GM12878 (cell line): ENCODE data around the gene ZNF280C. TPM values are rescaled to one million over a fixed set of nuclear protein-coding genes. Genes with fewer than 3 reads are reported as not detected.

Source experiments
- ATAC-seq: fragments of 200-7000 bp; cut with Tn5 transposase; 3 replicates; pipeline ENCODE4 v1.9.1; 2020; ENCODE audit warnings: mild to moderate bottlenecking, moderate library complexity
- BruUV-seq: library from RNA; stranded (reverse); fragments of 400-500 nt; replicated peaks from 2 replicates; lab custom pipeline; 2021; lab: Mats Ljungman, UMichigan
- CTCF ChIA-PET: fragments of 300-600 bp; sonication (Branson Sonifier 250); formaldehyde crosslinking; extraction: SDS; loops from one replicate; lab custom pipeline; 2021; ENCODE audit warnings: inconsistent platforms; lab: Yijun Ruan, JAX
- POLR2A ChIA-PET: fragments of 350-600 bp; formaldehyde crosslinking; extraction: SDS; loops from one replicate; lab custom pipeline; 2021; ENCODE audit warnings: inconsistent platforms; lab: Charles Lee
- RAD21 ChIA-PET: fragments of 300-600 bp; sonication (Branson Sonifier 250); formaldehyde crosslinking; loops from one replicate; lab custom pipeline; 2023; ENCODE audit warnings: antibody characterized with exemption; ENCODE audit not compliant: unreplicated experiment; lab: Charles Lee
- SMC1A ChIA-PET: fragments of 300-600 bp; sonication (Branson Sonifier 250); formaldehyde crosslinking; loops from one replicate; lab custom pipeline; 2023; ENCODE audit not compliant: unreplicated experiment, uncharacterized antibody; lab: Charles Lee
- DNase-seq: peaks from one replicate; pipeline ENCODE4 v3.0.0-alpha.2; 2011; ENCODE audit warnings: low read depth, low spot score
- FAIRE-seq: peaks from 3 replicates; lab custom pipeline; 2011; peaks lifted over from hg19 to GRCh38; lab: Jason Lieb, UNC
- H2AFZ ChIP-seq: 2 replicates; pipeline ENCODE4 v1.6.0; 2011; ENCODE audit warnings: low read depth, low read length, control low read depth; ENCODE audit not compliant: control insufficient read depth
- H3K27ac ChIP-seq: 2 replicates; pipeline ENCODE4 v1.5.1; 2011; ENCODE audit warnings: control low read depth; ENCODE audit not compliant: control insufficient read depth, insufficient read depth
- H3K27me3 ChIP-seq, 2 experiments: replicated peaks in 1 of 2; 2 replicates each; pipeline versions ENCODE4 v1.6.0 to v1.6.1; 2011; ENCODE audit warnings: low read length in 1 of 2; ENCODE audit not compliant: control insufficient read depth in 2 of 2, insufficient read depth in 2 of 2
- H3K36me3 ChIP-seq, 2 experiments: 2 replicates each; pipeline ENCODE4 v1.5.1; 2011; ENCODE audit warnings: low read length in 1 of 2; ENCODE audit not compliant: control insufficient read depth in 2 of 2, insufficient read depth in 2 of 2
- H3K4me1 ChIP-seq: 2 replicates; pipeline ENCODE4 v1.6.1; 2011; ENCODE audit warnings: mild to moderate bottlenecking, low read length, moderate library complexity, mixed read lengths; ENCODE audit not compliant: control insufficient read depth, insufficient read depth
- H3K4me2 ChIP-seq: 2 replicates; pipeline ENCODE4 v1.6.0; 2011; ENCODE audit warnings: control low read depth; ENCODE audit not compliant: control insufficient read depth, insufficient read depth
- H3K4me3 ChIP-seq: fragments of 200-600 bp; sonication (generic); 2 replicates; pipeline ENCODE4 v1.5.1; 2016
- H3K79me2 ChIP-seq: 2 replicates; pipeline ENCODE4 v1.6.0; 2011; ENCODE audit warnings: low read length; ENCODE audit not compliant: control insufficient read depth, insufficient read depth
- H3K9ac ChIP-seq: 2 replicates; pipeline ENCODE4 v1.8.0; 2011; ENCODE audit warnings: low read length, control low read depth, mixed read lengths; ENCODE audit not compliant: control insufficient read depth, insufficient read depth
- H3K9me3 ChIP-seq: replicated peaks from 3 replicates; pipeline ENCODE4 v1.5.1; 2011; ENCODE audit warnings: mild to moderate bottlenecking, low read length; ENCODE audit not compliant: control insufficient read depth, insufficient read depth
- H4K20me1 ChIP-seq: 2 replicates; pipeline ENCODE4 v1.6.0; 2011; ENCODE audit not compliant: control insufficient read depth, insufficient read depth
- CREB1 ChIP-seq: IDR thresholded peaks from 2 replicates; pipeline ENCODE4 v1.6.1; 2012; ENCODE audit warnings: low read depth, mild to moderate bottlenecking, inconsistent platforms
- EED ChIP-seq: sonication (generic); IDR thresholded peaks from 2 replicates; pipeline ENCODE4 v1.6.1; 2016; ENCODE audit warnings: antibody characterized with exemption, low read depth
- MAX ChIP-seq: IDR thresholded peaks from 2 replicates; pipeline ENCODE4 v1.6.1; 2012; ENCODE audit warnings: low read depth, low read length, improper control_type of control experiment
- MXI1 ChIP-seq: fragments of 150-350 bp; IDR thresholded peaks from 2 replicates; pipeline ENCODE4 v1.6.1; 2011; ENCODE audit warnings: low read depth, mild to moderate bottlenecking, inconsistent platforms, low read length, improper control_type of control experiment
- MYC ChIP-seq: IDR thresholded peaks from 2 replicates; pipeline ENCODE4 v1.6.1; 2011; ENCODE audit warnings: mild to moderate bottlenecking, low read length, moderate library complexity, inconsistent platforms; ENCODE audit not compliant: insufficient read depth, insufficient replicate concordance, insufficient read length, severe bottlenecking
- NR2C1 ChIP-seq: fragments of 450-650 bp; IDR thresholded peaks from 2 replicates; pipeline ENCODE4 v1.6.1; 2017; ENCODE audit warnings: antibody characterized with exemption, mild to moderate bottlenecking, moderate library complexity
- RELA ChIP-seq: fragments of 450-650 bp; IDR thresholded peaks from 2 replicates; pipeline ENCODE4 v1.8.0; 2014; ENCODE audit warnings: borderline replicate concordance; ENCODE audit not compliant: partially characterized antibody
- WGBS: methylation state at CpG from one replicate; pipeline ENCODE4 v1.1.6; 2016; ENCODE audit warnings: low lambda C conversion rate; ENCODE audit not compliant: insufficient replicate concordance, insufficient coverage; ENCODE audit errors: missing lambda C conversion rate; 5-methylcytosine and 5-hydroxymethylcytosine counted together
- in situ Hi-C: fragments of 300-500 bp; cut with MboI; formaldehyde crosslinking; loops from 9 replicates; pipeline ENCODE4 v1.14.3; 2018; ENCODE audit warnings: mixed read lengths
- intact Hi-C: fragments of 100-400 bp; cut with micrococcal nuclease; formaldehyde crosslinking; loops from one replicate; pipeline ENCODE4 v1.14.2; 2022; ENCODE audit not compliant: unreplicated experiment
- polyA plus RNA-seq, 11 experiments: library from polyadenylated mRNA; depleted of rRNA in 4 of 11; unstranded in 6 of 11; stranded (reverse) in 5 of 11; fragments of >200 nt; fragmentation: Nextera tagmentation in 4 of 11; fragmentation: Illumina TruSeq in 1 of 11; extraction: Ambion mirVana in 4 of 11; extraction: Trizol in 1 of 11; gene quantifications; 1 replicate in 1 of 11; 2 replicates in 10 of 11; pipeline versions ENCODE4 v1.2.1 to v1.2.3, GENCODE V29; 2011 to 2016; ENCODE audit warnings: inconsistent platforms in 2 of 11, missing spikeins in 2 of 11, low read depth in 1 of 11
- total RNA-seq, 4 experiments: library from RNA; depleted of rRNA in 3 of 4; stranded (reverse); fragments of >200 nt in 3 of 4; fragmentation: Illumina TruSeq in 1 of 4; extraction: Trizol in 1 of 4; gene quantifications; 2 replicates each; pipeline versions ENCODE4 v1.2.1 to v1.2.3, GENCODE V29; 2013 to 2021
- TF ChIP-seq, protein P1 (sequence below): IDR thresholded peaks from 2 replicates; pipeline ENCODE4 v1.6.1; 2012; ENCODE audit warnings: low read depth, low read length, improper control_type of control experiment

The ZNF280C gene
- total and polyA plus RNA-seq, 10 of the 15 experiments (the other 5 are each of a cell fraction or from before 2014, with no cell fraction given): 0.82 to 8.8 (median 5.7) TPM

DNA sequence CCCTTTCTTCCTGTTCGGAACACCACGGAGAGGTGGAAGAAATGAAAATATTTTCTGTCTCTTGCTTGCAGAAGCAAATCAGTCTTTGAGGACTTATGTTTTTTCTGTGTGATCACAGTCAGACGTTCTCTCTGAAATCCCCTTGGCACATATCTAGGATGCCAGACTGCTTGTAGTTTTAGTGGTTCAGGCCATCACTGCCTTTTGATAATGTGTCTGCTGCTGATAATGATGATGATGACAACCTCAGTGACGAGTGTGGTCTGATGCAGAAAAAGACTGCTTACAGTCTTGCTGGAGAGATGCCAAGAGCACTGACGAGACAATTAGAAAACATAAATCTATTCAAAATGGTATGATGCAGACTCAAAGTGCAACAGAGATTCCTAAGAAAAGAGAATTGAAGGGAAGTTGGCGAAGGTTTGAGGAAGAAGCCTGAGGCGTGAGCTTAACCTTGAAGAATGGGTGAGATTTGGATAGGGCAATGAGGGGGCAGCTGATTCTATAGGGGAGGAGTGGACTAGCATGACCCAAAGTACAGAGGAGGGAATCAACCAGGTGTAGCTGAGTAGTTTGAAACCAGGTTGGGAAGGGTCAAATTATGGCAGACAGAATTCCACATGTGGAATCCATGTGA lies 89.0 kb downstream of the ZNF280C start:
- no peaks in the 10 kb centered on the region; the same call in 2 of the 3 replicates for H3K9me3 ChIP-seq
- TF ChIP-seq EED: no peak
- no peak for TF ChIP-seq MXI1
- no peak for TF ChIP-seq MYC
- TF ChIP-seq NR2C1: no peak
- TF ChIP-seq, all 136 proteins: peak for 0
- Histone ChIP-seq H3K79me2 (peaks cover 26% of the 10 kb centered on the region), H3K36me3 (0 out of 4 replicates have a peak, but pooled peaks cover 0 to under 1% of the 10 kb centered on the region in 2 experiments), H3K27me3 (no peaks in the 10 kb centered on the region), H3K27ac (no peak overlapping the region), H4K20me1 (no peaks in the 10 kb centered on the region), H3K4me1 (peaks cover 16% of the 10 kb centered on the region), H3K9ac (no peak overlapping the region), H3K4me3 (no peak overlapping the region), H3K4me2 (no peak overlapping the region), H2AFZ (no peak overlapping the region)
- DNase-seq (no peak), ATAC-seq (no peak), FAIRE-seq (no peak)
- ChIA-PET CTCF (interaction anchor here (0.6 to 1.4 kb wide), 2 partner anchors 13 to 23 kb away, joined by 3 to 4 read pairs; no protein-coding TSS in a partner anchor), POLR2A (interaction anchor here (1.1 kb wide), 1 partner anchor 60 kb away, joined by 3 read pairs; no protein-coding TSS in a partner anchor), SMC1A (no interaction called here), RAD21 (no interaction called here)
- intact Hi-C loops: loop anchor here (10.0 kb wide), 2 partner anchors 245 to 405 kb away; partner anchors contain the start of gene SASH3
- in situ Hi-C loops: loop anchor here (10.0 to 25.0 kb wide), 2 partner anchors 95 to 567 kb away; no protein-coding TSS in a partner anchor
- no TSS peak for BruUV-seq
- 49% methylated on average over 7 of the region's 7 CpGs for WGBS

GRCh38 chrX:130179170-130179569 lies 89.5 kb downstream of the ZNF280C start:
- Histone ChIP-seq H3K9me3 (no peaks in the 10 kb centered on the region; the same call in 2 of the 3 replicates), H3K9ac (no peak overlapping the region), H3K4me1 (peaks cover 16% of the 10 kb centered on the region), H3K4me3 (no peak overlapping the region), H4K20me1 (no peaks in the 10 kb centered on the region), H3K27ac (no peak overlapping the region), H3K27me3 (no peaks in the 10 kb centered on the region), H2AFZ (no peak overlapping the region), H3K4me2 (no peak overlapping the region), H3K36me3 (no peaks in the 10 kb centered on the region), H3K79me2 (peaks cover 31% of the 10 kb centered on the region)
- ChIA-PET CTCF (no interaction called here), POLR2A (no interaction called here), RAD21 (no interaction called here), SMC1A (no interaction called here)
- in situ Hi-C loops (loop anchor here (10.0 to 25.0 kb wide), 2 partner anchors 94 to 567 kb away; no protein-coding TSS in a partner anchor), intact Hi-C loops (loop anchor here (10.0 kb wide), 2 partner anchors 244 to 404 kb away; partner anchors contain the start of gene SASH3)
- 81% methylated on average over 5 of the region's 5 CpGs for WGBS
- DNase-seq (no peak), ATAC-seq (no peak), FAIRE-seq (no peak)
- no peak for TF ChIP-seq RELA
- TF ChIP-seq MAX: no peak
- TF ChIP-seq, protein P1, sequence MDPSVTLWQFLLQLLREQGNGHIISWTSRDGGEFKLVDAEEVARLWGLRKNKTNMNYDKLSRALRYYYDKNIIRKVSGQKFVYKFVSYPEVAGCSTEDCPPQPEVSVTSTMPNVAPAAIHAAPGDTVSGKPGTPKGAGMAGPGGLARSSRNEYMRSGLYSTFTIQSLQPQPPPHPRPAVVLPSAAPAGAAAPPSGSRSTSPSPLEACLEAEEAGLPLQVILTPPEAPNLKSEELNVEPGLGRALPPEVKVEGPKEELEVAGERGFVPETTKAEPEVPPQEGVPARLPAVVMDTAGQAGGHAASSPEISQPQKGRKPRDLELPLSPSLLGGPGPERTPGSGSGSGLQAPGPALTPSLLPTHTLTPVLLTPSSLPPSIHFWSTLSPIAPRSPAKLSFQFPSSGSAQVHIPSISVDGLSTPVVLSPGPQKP: no peak
- TF ChIP-seq NR2C1: no peak
- TF ChIP-seq CREB1: no peak
- no TSS peak for BruUV-seq
